ENCODE measurements around the gene ODF2. TPM values are rescaled to one million over a fixed set of nuclear protein-coding genes. Genes with fewer than 3 reads are reported as not detected.

ODF2 gene
- polyA plus RNA-seq, 1 donor (not counting 4 experiments of a cell fraction or from before 2014, with no cell fraction given): 14.0 TPM

DNA sequence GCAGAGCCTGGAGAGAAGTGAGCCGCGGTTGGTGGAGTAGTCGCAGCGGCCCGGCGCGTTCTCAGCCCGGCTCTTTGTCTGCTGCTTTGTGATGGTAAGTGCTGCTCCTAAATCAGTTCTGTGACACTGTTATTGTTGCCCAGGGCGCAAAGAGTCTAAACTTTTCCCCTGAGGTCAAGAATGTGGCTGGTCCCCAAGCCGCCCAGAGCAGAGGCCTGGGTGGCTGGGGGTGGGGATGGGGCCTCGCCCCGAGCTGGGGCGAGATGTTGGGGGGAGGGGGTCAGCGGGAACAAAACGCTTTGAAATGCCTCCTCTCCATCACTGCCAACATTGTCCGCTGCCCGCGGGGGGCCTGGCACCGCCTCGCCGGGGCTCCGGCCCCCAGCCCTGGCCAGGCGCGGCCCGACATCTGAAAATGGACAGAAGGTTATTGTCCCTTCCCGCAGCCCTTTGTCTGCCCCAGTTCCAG lies 46.8 kb upstream of the ODF2 start:
- Histone ChIP-seq H3K4me1 (ENCODE audit: control insufficient read depth, extremely low read depth, insufficient read depth, low read length) (no peaks in the 10 kb centered on the region), H3K79me2 (ENCODE audit: control insufficient read depth, insufficient read depth, low read length) (no peaks in the 10 kb centered on the region), H4K20me1 (ENCODE audit: control insufficient read depth, extremely low read depth, insufficient read depth, low read length) (no peaks in the 10 kb centered on the region), H3K27ac (ENCODE audit: control insufficient read depth, insufficient read depth, low read length) (no peak overlapping the region), H3K9me3 (ENCODE audit: control insufficient read depth, low read depth, low read length) (no peaks in the 10 kb centered on the region), H3K36me3 (ENCODE audit: control insufficient read depth in 2 of 2, extremely low read depth in 1 of 2, insufficient read depth in 2 of 2, low read length in 2 of 2) (no peaks in the 10 kb centered on the region), H3K9ac (ENCODE audit: control insufficient read depth, extremely low read depth, insufficient read depth, low read length) (no peak overlapping the region), H3K9me1 (ENCODE audit: control insufficient read depth, extremely low read depth, insufficient read depth, low read length) (no peaks in the 10 kb centered on the region), H3K4me3 (ENCODE audit: control insufficient read depth in 2 of 3, extremely low read depth in 1 of 3, insufficient read depth in 2 of 3, low read depth in 1 of 3, low read length in 3 of 3) (no peak overlapping the region), H3K4me2 (ENCODE audit: control insufficient read depth, extremely low read depth, insufficient read depth, low read depth, low read length) (no peak overlapping the region), H3K27me3 (ENCODE audit: control insufficient read depth, extremely low read depth, insufficient read depth, low read length) (peaks cover 27% of the 10 kb centered on the region), H2AFZ (ENCODE audit: control insufficient read depth, low read length) (no peak overlapping the region)
- FAIRE-seq (no peak), DNase-seq (ENCODE audit: low read depth, low spot score) (no peak)
- dilution Hi-C loops (cut with MboI; ENCODE audit: extremely low pct_ligation_motif_present, low sequenced_read_pairs): no loop called here
- no peak for TF ChIP-seq EZH2 (IDR thresholded peaks at IDR 0.05; ENCODE audit: low read length)
- TF ChIP-seq, protein P1, sequence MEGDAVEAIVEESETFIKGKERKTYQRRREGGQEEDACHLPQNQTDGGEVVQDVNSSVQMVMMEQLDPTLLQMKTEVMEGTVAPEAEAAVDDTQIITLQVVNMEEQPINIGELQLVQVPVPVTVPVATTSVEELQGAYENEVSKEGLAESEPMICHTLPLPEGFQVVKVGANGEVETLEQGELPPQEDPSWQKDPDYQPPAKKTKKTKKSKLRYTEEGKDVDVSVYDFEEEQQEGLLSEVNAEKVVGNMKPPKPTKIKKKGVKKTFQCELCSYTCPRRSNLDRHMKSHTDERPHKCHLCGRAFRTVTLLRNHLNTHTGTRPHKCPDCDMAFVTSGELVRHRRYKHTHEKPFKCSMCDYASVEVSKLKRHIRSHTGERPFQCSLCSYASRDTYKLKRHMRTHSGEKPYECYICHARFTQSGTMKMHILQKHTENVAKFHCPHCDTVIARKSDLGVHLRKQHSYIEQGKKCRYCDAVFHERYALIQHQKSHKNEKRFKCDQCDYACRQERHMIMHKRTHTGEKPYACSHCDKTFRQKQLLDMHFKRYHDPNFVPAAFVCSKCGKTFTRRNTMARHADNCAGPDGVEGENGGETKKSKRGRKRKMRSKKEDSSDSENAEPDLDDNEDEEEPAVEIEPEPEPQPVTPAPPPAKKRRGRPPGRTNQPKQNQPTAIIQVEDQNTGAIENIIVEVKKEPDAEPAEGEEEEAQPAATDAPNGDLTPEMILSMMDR (optimal IDR thresholded peaks at IDR 0.05 in 1 of 3, IDR thresholded peaks at IDR 0.05 in 1 of 3, conservative IDR thresholded peaks at IDR 0.05 in 1 of 3; ENCODE audit: extremely low read depth in 1 of 3, insufficient read depth in 2 of 3, low read length in 3 of 3): no peak

DNA sequence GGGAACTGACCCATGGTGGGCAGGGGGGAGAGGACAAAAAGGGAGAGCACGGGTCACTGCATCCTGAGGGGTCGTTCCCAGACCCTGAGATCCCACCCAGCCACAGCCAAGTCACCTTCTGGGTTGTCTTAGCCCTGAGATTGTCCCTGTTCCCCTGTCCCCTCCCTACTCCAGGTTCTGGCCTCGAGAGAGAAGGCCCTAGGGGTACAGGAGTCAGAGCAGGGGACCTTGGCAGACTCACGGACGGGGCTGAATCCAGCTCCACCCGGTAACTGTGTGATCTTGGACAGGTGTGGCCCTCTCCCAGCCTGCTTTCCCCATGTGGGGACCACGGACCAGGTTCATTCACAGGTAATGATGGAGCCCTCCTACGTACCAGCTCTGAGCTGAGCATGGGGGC lies 46.4 kb upstream of the ODF2 start:
- H4K20me1 ChIP-seq (ENCODE audit: control insufficient read depth, extremely low read depth, insufficient read depth, low read length): no peaks in the 10 kb centered on the region
- H2AFZ ChIP-seq (ENCODE audit: control insufficient read depth, low read length): no peak overlapping the region
- H3K4me3 ChIP-seq (ENCODE audit: control insufficient read depth in 2 of 3, extremely low read depth in 1 of 3, insufficient read depth in 2 of 3, low read depth in 1 of 3, low read length in 3 of 3): no peak overlapping the region
- peaks cover 27% of the 10 kb centered on the region for H3K27me3 ChIP-seq (ENCODE audit: control insufficient read depth, extremely low read depth, insufficient read depth, low read length)
- H3K9ac ChIP-seq (ENCODE audit: control insufficient read depth, extremely low read depth, insufficient read depth, low read length): no peak overlapping the region
- H3K4me1 ChIP-seq (ENCODE audit: control insufficient read depth, extremely low read depth, insufficient read depth, low read length): no peaks in the 10 kb centered on the region
- H3K9me3 ChIP-seq (ENCODE audit: control insufficient read depth, low read depth, low read length): no peaks in the 10 kb centered on the region
- dilution Hi-C loops (cut with MboI; ENCODE audit: extremely low pct_ligation_motif_present, low sequenced_read_pairs): no loop called here
- no peak overlapping the region for H3K27ac ChIP-seq (ENCODE audit: control insufficient read depth, insufficient read depth, low read length)
- DNase-seq (ENCODE audit: low read depth, low spot score) (no peak), FAIRE-seq (no peak)
- no peak overlapping the region for H3K4me2 ChIP-seq (ENCODE audit: control insufficient read depth, extremely low read depth, insufficient read depth, low read depth, low read length)
- H3K79me2 ChIP-seq (ENCODE audit: control insufficient read depth, insufficient read depth, low read length): no peaks in the 10 kb centered on the region
- TF ChIP-seq EZH2 (IDR thresholded peaks at IDR 0.05; ENCODE audit: low read length): no peak
- TF ChIP-seq, protein P1 (optimal IDR thresholded peaks at IDR 0.05 in 1 of 3, IDR thresholded peaks at IDR 0.05 in 1 of 3, conservative IDR thresholded peaks at IDR 0.05 in 1 of 3; ENCODE audit: extremely low read depth in 1 of 3, insufficient read depth in 2 of 3, low read length in 3 of 3): no peak
- H3K9me1 ChIP-seq (ENCODE audit: control insufficient read depth, extremely low read depth, insufficient read depth, low read length): no peaks in the 10 kb centered on the region
- no peaks in the 10 kb centered on the region for H3K36me3 ChIP-seq (ENCODE audit: control insufficient read depth in 2 of 2, extremely low read depth in 1 of 2, insufficient read depth in 2 of 2, low read length in 2 of 2)

Data from keratinocyte (primary cell).